ENCODE results near the gene LCE3B.

Gene LCE3B

DNA sequence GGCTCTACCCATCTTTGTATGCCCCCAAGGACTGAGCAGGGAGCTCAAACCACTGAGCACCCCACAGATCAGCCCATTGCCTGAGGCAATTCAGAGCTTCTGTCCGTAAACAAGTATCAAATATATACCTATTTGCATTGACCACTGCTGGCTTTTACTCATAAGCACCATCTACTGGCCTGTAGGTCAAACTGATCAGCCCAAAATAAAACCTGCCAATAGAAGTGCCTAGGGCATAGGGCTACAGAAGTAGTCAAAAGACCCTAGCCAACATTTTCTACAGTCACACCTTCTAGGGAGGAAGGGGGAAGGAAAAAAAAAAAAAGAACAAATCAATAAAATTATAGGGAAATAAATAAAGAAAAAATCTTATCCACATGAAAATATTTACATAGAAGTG lies 28.0 kb upstream of the LCE3B start:
- TF ChIP-seq, protein P1, sequence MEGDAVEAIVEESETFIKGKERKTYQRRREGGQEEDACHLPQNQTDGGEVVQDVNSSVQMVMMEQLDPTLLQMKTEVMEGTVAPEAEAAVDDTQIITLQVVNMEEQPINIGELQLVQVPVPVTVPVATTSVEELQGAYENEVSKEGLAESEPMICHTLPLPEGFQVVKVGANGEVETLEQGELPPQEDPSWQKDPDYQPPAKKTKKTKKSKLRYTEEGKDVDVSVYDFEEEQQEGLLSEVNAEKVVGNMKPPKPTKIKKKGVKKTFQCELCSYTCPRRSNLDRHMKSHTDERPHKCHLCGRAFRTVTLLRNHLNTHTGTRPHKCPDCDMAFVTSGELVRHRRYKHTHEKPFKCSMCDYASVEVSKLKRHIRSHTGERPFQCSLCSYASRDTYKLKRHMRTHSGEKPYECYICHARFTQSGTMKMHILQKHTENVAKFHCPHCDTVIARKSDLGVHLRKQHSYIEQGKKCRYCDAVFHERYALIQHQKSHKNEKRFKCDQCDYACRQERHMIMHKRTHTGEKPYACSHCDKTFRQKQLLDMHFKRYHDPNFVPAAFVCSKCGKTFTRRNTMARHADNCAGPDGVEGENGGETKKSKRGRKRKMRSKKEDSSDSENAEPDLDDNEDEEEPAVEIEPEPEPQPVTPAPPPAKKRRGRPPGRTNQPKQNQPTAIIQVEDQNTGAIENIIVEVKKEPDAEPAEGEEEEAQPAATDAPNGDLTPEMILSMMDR (IDR thresholded peaks at IDR 0.05; ENCODE audit: low read depth, low read length), result no peak
- DNase-seq (ENCODE audit: extremely low read depth, low read depth), result no peak

GRCh38 chr1:152596986-152597385 lies 16.6 kb upstream of the LCE3B start:
- DNase-seq (ENCODE audit: extremely low read depth, low read depth), result no peak
- TF ChIP-seq, protein P1 (IDR thresholded peaks at IDR 0.05; ENCODE audit: low read depth, low read length), result no peak

DNA sequence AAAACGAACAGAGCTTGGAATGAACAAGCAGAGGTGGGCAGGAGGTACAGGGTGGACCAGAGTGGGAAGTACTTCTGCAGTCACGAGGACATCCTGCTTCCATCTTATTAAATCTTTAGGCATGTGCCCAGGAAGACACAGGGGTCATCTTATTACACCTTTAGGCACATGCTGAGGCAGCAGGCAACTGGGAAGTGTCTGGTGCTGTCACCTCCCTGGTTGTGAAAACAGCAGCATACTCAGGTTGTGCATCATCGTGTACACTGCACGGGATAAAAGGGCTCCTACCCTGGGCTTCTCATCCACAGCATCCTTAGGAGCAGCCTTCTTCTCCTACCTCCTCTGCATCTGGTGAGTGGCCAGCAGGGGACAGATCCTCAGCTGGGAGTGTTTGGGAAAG lies 13.7 kb upstream of the LCE3B start, which contains the start of gene LCE3C:
TSS of gene LCE3C (plus strand) at position 301 of the 400 bp plus-strand sequence. CDS start 498 bp downstream, outside the sequence.
- DNase-seq (ENCODE audit: extremely low read depth, low read depth), result no peak
- TF ChIP-seq, protein P1 (IDR thresholded peaks at IDR 0.05; ENCODE audit: low read depth, low read length), result no peak

- TF ChIP-seq, protein P1 (IDR thresholded peaks at IDR 0.05; ENCODE audit: low read depth, low read length), result no peak
- DNase-seq (ENCODE audit: extremely low read depth, low read depth), result no peak
These were observed 8.4 kb downstream of the LCE3B start for GRCh38 chr1:152621993-152622392.

- TF ChIP-seq, protein P1 (IDR thresholded peaks at IDR 0.05; ENCODE audit: low read depth, low read length), result no peak
- no peak for DNase-seq (ENCODE audit: extremely low read depth, low read depth)
These were observed 9.2 kb downstream of the LCE3B start, which contains the start of gene LCE3A for GRCh38 chr1:152622803-152623202. TSS of gene LCE3A (minus strand) at chr1:152623103. CDS start at chr1:152623103, 0 bp downstream.

GRCh38 chr1:152623203-152623844 lies 9.7 kb downstream of the LCE3B start:
- no peak for DNase-seq (ENCODE audit: extremely low read depth, low read depth)
- TF ChIP-seq, protein P1 (IDR thresholded peaks at IDR 0.05; ENCODE audit: low read depth, low read length), result no peak; the same call in 1 of the 2 replicates

GRCh38 chr1:152626744-152627143 lies 13.1 kb downstream of the LCE3B start:
- TF ChIP-seq, protein P1 (IDR thresholded peaks at IDR 0.05; ENCODE audit: low read depth, low read length), result no peak
- no peak for DNase-seq (ENCODE audit: extremely low read depth, low read depth)
